BE2C (cell line): ENCODE measurements around the gene PDGFD.
A peak's percentile ranks its signal among the peaks of the same experiment; 100 is the strongest.

Source experiments
- DNase-seq: peaks from one replicate; pipeline ENCODE4 v3.0.0-alpha.2; 2020
- H3K27me3 ChIP-seq: fragments of 250-450 bp; sonication (Bioruptor Pico); 2 replicates; pipeline ENCODE4 v1.5.1; 2020; ENCODE audit warnings: mild to moderate bottlenecking
- H3K36me3 ChIP-seq: fragments of 250-450 bp; sonication (Bioruptor Pico); 2 replicates; pipeline ENCODE4 v1.5.1; 2020; ENCODE audit warnings: mild to moderate bottlenecking
- H3K4me1 ChIP-seq: fragments of 250-450 bp; sonication (Bioruptor Pico); 2 replicates; pipeline ENCODE4 v1.5.1; 2020
- H3K4me3 ChIP-seq: 2 replicates; pipeline ENCODE4 v1.5.1; 2011; ENCODE audit warnings: low read depth, low read length
- H3K9me3 ChIP-seq: fragments of 250-450 bp; sonication (Bioruptor Pico); 2 replicates; pipeline ENCODE4 v1.5.1; 2020
- TF ChIP-seq, protein P1 (sequence below): IDR thresholded peaks from 2 replicates; pipeline ENCODE4 v1.5.1; 2012; ENCODE audit warnings: mild to moderate bottlenecking, low read depth, low read length

PDGFD gene

DNA sequence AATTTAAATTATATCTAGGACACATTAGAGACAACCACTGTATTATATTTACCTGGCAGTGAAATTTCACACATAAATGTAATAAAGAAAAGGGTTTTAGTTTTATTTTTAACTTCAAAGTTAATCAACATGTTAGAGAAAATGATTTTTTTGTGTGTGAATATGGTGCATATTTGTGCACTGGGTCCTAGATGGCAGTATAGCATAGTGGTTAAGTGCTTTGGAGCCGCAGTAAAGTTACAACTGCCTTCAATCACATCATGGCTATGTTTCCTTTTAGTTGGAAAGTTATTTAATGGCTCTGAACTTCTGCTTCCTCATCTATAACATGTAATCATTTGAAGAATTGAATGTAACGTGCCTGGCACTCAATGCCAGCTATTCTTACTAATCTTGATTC, 236.4 kb downstream of the PDGFD start:
- TF ChIP-seq, protein P1, sequence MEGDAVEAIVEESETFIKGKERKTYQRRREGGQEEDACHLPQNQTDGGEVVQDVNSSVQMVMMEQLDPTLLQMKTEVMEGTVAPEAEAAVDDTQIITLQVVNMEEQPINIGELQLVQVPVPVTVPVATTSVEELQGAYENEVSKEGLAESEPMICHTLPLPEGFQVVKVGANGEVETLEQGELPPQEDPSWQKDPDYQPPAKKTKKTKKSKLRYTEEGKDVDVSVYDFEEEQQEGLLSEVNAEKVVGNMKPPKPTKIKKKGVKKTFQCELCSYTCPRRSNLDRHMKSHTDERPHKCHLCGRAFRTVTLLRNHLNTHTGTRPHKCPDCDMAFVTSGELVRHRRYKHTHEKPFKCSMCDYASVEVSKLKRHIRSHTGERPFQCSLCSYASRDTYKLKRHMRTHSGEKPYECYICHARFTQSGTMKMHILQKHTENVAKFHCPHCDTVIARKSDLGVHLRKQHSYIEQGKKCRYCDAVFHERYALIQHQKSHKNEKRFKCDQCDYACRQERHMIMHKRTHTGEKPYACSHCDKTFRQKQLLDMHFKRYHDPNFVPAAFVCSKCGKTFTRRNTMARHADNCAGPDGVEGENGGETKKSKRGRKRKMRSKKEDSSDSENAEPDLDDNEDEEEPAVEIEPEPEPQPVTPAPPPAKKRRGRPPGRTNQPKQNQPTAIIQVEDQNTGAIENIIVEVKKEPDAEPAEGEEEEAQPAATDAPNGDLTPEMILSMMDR, result peak; percentile 58

DNA sequence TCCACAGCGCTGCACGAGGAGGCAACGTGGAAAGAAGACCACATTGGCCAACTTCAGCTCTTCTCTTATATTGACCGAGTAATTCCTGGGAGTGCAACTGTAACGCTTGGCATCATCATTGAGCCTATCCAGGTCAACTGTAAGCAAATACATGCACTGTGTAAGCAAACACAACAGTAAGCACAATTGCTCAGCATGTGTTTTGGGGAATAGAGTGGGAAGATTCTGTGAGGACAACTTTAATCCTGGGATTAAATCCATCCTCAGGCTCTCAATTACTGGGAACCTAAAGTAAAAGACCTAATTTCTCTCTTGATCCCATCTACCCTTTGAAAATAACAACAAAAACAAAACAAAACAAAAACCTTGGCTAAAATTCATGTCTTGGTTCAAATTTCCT, 237.0 kb downstream of the PDGFD start:
- H3K27me3 ChIP-seq, result no peaks in the 10 kb centered on the region
- no peaks in the 10 kb centered on the region for H3K9me3 ChIP-seq
- H3K4me1 ChIP-seq, result peaks cover 12% of the 10 kb centered on the region
- DNase-seq, result no peak
- H3K36me3 ChIP-seq, result no peaks in the 10 kb centered on the region
- TF ChIP-seq, protein P1, result no peak
- H3K4me3 ChIP-seq, result no peak overlapping the region

More for the DNA sequence above, 236.4 kb downstream of the PDGFD start:
- no peak overlapping the region for H3K4me3 ChIP-seq
- H3K36me3 ChIP-seq, result no peaks in the 10 kb centered on the region
- H3K9me3 ChIP-seq, result no peaks in the 10 kb centered on the region
- no peaks in the 10 kb centered on the region for H3K27me3 ChIP-seq
- no peak for DNase-seq
- H3K4me1 ChIP-seq, result peaks cover 12% of the 10 kb centered on the region

DNA sequence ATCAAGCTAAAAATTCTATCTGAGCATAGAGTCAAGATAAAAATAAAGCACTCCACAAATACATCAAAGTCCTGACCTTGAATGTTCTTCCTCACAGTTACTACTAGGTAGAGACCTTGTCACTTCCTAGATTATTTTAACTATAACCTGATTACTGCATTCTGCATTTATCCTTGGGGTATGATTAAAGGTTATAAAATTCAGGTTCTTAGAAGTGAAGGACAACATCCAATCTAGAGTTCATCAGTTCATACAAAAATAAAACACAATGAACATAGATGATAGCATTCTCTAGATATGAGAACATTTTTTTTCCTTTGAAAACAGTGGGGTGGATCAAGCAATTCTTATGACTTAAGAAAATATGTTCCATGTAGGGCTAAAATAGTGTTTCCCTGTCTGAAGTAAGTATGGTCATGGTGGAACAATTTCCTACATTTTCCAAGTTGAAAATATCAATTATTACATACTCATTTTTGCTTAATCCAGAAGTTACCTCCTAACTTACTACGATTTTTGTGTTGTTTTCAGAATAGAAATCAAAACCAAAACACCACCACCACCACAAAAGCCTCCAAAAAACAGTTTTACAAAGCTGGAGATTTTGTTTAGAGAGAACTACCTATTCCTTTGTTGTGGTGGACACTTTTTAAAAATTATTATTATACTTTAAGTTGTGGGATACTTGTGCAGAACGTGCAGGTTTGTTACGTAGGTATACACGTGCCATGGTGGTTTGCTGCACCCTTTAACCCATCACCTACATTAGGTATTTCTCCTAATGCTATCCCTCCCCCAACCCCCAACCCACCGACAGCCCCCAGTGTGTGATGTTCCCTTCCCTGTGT, 239.6 kb downstream of the PDGFD start:
- no peaks in the 10 kb centered on the region for H3K9me3 ChIP-seq
- no peaks in the 10 kb centered on the region for H3K27me3 ChIP-seq
- H3K4me1 ChIP-seq, result peaks cover 12% of the 10 kb centered on the region
- H3K4me3 ChIP-seq, result no peak overlapping the region
- no peaks in the 10 kb centered on the region for H3K36me3 ChIP-seq
- TF ChIP-seq, protein P1, result no peak
- DNase-seq, result no peak

GRCh38 chr11:103923451-103923931, 240.5 kb downstream of the PDGFD start:
- Histone ChIP-seq H3K27me3 (no peaks in the 10 kb centered on the region), H3K4me1 (peaks cover 9% of the 10 kb centered on the region), H3K9me3 (no peaks in the 10 kb centered on the region), H3K36me3 (no peaks in the 10 kb centered on the region), H3K4me3 (no peak overlapping the region)
- no peak for DNase-seq
- TF ChIP-seq, protein P1, result no peak

GRCh38 chr11:103920933-103921332, 243.0 kb downstream of the PDGFD start:
- Histone ChIP-seq H3K27me3 (no peaks in the 10 kb centered on the region), H3K9me3 (no peaks in the 10 kb centered on the region), H3K4me1 (no peaks in the 10 kb centered on the region), H3K36me3 (no peaks in the 10 kb centered on the region), H3K4me3 (no peak overlapping the region)
- TF ChIP-seq, protein P1, result peak; percentile 31; the same call in 1 of the 2 replicates
- no peak for DNase-seq

GRCh38 chr11:103920449-103920848, 243.5 kb downstream of the PDGFD start:
- Histone ChIP-seq H3K27me3 (no peaks in the 10 kb centered on the region), H3K4me3 (no peak overlapping the region), H3K4me1 (no peaks in the 10 kb centered on the region), H3K36me3 (no peaks in the 10 kb centered on the region), H3K9me3 (no peaks in the 10 kb centered on the region)
- TF ChIP-seq, protein P1, result no peak
- no peak for DNase-seq
